Skin epidermis (tissue), 12 donors: ENCODE measurements around the gene CCDC40.

Experiments used
- H3K27ac ChIP-seq, 21 experiments: fragments of 200-600 bp; sonication (generic) in 11 of 21; one replicate each; pipeline ENCODE4 v1.5.0; 2020; ENCODE audit warnings: mild to moderate bottlenecking in 3 of 21, inconsistent platforms in 2 of 21, moderate library complexity in 2 of 21
- H3K4me3 ChIP-seq, 7 experiments: fragments of 200-600 bp; sonication (generic) in 2 of 7; one replicate each; pipeline ENCODE4 v1.5.0; 2020; ENCODE audit warnings: inconsistent platforms in 2 of 7, mild to moderate bottlenecking in 2 of 7, moderate library complexity in 1 of 7

CCDC40 gene

DNA sequence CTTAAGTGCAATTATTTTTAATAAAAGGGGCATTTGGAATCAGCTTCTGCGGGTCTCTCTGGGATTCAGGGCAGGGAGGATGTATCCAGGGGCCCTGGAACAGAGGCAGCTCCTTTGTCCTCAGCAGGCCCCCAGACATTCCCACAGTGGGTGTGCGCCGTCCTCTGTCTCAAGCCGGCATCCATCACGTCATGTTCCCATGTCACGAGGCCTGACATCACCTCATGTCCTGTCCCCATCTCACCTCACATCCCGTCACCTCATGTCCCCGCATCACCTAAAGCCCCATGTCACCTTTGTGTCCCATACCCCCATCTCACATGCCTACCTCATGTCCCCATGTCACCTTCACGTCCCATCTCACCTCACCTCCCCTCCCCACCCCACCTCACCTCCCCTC is 83.4 kb downstream of the CCDC40 start:
- Histone ChIP-seq H3K27ac (no peak overlapping the region), H3K4me3 (no peak overlapping the region)

DNA sequence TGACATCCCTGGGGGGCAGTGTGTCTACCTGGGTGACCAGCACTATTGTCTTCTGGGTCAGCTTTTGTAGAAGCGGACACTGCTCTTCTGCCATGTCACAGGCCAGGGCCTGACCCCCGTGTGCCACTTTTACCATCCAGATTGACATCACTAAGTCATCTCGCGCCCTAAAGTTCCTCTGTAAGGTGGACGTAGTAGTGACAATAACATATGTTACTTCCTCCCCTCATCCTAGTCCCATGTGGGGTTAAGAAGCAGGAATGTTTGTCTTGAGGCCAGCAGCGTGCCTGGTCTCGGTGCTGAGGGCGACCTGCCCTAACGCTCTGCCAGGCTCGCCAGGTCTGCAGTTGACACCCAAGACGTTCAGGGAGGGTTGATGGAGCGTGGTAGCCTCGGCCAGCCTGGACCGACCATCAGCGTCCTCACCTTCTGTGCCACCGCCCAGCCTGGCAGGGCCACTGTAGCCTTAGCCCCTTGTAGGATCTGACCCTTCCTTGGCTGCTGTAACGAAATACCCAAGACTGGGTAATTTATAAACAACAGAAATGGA is 85.7 kb downstream of the CCDC40 start:
- no peak overlapping the region for H3K27ac ChIP-seq
- no peak overlapping the region for H3K4me3 ChIP-seq

DNA sequence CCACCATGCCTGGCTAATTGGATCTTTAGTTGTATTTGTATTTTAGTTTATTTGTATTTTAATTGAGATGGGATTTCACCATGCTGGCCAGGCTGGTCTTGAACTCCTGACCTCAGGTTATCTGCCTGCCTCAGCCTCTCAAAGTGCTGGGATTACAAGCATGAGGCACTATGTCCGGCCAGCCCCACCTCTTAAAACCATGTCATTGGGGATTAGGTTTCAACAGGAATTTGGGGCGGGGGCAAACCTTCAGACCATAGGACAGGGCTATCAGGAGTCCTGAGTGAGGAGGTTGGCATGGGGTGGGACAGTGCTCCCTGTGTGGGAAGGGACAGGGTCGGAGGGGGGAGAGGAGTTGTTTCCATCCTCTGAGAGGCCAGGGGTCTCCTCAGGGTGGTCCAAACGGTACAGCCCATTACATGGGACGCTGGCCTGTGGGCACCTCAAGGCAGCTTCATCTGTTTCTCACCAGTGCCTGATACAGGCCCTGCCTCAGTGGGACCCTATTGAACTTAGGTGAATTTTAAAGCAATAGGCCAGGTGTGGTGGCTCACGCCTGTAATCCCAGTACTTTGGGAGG is 86.6 kb downstream of the CCDC40 start:
- H3K4me3 ChIP-seq, result no peak overlapping the region
- no peak overlapping the region for H3K27ac ChIP-seq

DNA sequence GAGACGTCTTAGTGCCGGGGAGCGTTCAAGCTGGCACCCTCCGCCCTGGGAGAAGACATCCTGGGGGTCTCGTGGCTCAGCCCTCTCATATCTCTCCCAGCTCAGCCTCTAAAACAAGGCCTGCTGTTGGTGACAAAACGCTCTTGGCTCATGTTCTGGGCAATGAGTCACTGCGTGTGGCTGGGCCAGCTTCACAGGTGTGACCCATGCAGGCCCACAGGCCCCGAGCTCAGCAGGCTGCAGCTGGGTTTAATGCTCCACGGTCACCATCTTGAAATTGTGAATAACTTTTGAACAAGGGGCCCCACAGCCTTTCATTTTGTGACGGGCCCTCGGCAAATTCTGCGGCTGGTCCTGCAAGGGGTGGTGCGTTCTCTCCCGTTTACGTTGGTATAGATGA is 87.3 kb downstream of the CCDC40 start:
- Histone ChIP-seq H3K4me3 (no peak overlapping the region), H3K27ac (no peak overlapping the region)

DNA sequence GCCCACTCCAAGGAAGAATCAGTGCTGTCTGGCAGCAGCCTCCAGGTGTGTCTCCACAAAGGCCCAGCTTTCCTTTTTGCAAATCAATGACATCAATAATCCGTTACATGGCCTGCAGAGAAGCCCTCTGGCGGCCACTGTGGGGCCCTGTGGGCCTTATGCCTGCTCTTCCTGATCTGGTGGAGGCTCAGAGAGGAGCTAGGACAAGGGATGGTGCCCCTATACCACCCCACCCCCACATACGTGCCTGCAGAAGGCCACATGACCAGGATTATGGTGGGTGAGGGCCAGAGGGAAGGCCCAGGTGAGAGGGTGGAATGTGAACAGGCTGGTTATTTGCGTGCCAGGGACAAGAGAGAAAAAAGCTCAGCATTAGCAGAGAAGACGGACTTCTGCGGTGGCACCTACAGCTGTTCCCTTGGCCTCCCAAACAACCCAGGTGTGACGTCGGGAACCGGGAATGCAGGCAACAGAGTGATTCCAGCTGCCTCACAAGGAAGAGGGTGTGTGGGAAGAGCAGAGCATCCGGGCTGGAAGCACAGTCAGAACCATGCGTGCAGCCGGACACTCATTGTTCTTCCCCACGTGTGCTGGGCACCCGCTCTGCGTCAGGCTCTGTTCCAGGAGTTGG is 88.0 kb downstream of the CCDC40 start:
- Histone ChIP-seq H3K4me3 (no peak overlapping the region), H3K27ac (no peak overlapping the region)

DNA sequence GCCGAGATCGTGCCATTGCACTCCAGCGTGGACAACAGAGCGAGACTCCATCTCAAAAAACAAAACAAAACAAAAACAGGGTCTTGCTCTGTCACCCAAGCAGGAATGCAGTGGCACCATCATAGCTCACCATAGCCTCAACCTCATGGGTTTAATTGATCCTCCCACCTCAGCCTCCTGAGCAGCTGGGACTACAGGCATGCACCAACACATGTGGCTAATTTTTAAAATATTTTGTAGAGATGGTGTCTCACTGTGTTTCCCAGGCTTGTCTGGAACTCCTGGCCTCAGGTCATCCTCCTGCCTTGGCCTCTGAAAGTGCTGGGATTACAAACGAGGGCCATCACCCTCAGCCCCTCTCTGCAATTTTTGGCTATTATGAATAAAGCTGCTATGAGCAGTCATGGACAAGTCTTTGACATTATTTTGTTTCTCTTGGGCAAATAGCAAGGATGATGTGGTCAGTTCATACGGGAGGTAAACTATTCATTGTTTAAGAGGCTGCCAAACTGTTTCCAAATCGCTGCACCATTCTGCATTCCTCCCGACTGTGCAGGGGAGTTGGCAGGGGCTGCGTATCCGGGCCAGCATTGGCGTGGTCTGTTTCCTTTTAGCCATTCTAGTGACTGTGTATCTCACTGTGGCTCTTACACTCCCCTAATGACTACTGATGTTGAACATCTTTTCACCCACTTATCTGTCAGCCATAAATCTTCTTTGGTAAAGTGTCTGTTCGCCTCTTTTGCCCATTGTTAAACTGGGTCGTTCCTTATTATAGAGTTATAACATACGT is 89.4 kb downstream of the CCDC40 start:
- Histone ChIP-seq H3K27ac (no peak overlapping the region), H3K4me3 (no peak overlapping the region)

DNA sequence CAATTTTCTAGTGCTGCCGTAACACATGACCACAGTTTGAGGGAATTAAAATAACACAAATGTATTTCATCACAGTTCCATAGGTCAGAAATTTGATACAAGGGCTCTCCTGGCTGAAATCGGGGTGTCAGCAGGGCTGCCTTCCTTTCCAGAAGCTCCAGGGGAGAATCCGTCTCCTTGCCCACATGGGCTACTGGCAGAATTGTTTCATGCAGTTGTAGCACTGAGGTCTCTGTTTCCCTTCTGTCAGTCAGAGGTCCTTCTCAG is 89.9 kb downstream of the CCDC40 start:
- H3K4me3 ChIP-seq, result no peak overlapping the region
- no peak overlapping the region for H3K27ac ChIP-seq

DNA sequence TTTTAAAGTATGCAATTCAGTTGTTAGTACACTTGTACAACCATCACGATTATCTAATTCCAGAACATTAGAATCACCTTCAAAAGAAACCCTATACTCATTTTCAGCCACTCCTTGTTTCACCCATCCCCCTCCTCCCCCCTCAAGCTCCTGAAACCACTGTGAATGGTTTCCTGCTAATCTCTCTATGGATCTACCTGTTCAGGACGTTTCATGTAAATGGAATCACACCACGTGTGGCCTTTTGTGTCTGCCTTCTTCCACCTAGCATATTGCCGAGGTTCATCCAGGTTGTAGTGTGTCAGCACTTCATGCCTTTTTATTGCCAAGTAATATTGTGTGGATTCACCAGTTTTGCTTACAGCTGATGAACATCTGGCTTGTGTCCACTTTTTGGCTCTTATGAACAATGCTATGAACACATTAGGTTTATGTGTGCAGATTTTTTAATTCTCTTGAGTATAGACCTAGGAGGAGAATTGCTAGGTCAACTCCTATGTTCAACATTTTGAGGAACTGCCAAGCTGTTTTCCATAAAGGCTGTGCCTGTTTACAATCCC is 92.6 kb downstream of the CCDC40 start:
- no peak overlapping the region for H3K27ac ChIP-seq
- H3K4me3 ChIP-seq, result no peak overlapping the region

DNA sequence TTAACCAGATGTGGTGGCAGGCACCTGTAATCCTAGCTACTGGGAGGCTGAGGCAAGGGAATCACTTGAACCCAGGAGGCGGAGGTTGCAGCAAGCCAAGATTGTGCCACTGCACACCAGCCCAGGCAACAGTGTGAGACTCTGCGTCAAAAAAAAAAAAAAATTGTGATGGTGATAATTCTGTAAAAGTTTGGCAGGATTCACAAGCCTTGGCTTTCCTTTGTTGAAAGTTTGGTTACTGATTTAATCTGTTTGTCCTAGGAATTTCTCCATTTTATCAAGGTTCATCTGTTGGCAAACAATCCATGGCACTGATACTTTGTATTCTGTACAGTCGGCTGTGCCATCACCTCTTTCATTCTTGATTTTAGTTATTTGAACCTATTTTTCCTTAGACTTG is 94.5 kb downstream of the CCDC40 start:
- H3K27ac ChIP-seq, result no peak overlapping the region
- H3K4me3 ChIP-seq, result no peak overlapping the region

DNA sequence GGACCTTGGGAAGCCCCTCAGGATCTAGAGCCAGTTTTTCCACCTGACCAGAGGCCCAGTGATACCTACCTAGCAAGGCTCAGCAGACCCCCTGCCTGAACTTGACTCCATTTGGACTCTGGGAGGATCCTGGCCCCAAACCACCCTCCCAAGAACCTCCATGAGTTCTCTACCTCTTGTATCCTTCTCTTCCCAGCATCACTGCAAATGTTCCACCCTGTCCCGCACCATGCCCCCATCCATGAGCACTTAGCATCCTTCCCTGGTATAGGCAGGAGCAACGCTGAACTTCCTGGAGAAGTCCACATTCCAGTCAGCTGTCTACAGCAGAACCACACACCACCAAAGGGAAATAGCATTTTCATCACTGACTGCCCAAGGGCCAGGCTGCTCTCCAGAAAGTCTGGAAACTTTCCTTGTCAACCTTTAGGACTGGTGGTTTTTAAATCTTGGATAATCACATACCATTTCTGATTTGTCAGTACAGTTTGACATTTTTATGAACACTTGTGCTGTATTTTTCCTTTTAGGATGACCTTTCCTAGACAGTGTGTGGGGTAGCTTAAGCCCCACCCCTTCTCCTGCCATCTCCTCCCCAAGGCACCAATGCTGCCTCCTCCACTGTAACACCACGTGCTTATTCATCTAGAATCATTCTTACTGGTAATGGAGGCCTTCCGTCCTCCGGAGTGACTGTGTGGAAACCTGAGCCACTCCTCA is 96.6 kb downstream of the CCDC40 start:
- no peak overlapping the region for H3K27ac ChIP-seq

DNA sequence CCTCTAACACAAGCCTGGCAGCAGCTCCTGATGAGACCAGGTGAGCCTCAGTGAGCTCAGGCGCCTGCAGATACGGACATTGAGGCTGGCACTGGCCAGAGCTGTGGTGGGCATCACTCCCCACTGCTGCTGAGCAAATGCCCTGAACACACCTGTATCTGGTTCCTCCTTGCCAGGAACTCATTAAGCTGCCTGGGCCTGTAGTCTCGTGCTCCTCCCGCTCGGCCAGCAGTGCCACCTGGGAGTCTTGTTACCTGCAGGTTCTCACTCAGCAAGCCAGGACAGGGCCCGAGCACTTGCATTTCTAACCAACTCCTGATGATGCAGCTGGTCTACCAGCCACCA is 97.2 kb downstream of the CCDC40 start:
- no peak overlapping the region for H3K27ac ChIP-seq
- no peak overlapping the region for H3K4me3 ChIP-seq

More for the DNA sequence above, 96.6 kb downstream of the CCDC40 start:
- H3K4me3 ChIP-seq, result no peak overlapping the region

DNA sequence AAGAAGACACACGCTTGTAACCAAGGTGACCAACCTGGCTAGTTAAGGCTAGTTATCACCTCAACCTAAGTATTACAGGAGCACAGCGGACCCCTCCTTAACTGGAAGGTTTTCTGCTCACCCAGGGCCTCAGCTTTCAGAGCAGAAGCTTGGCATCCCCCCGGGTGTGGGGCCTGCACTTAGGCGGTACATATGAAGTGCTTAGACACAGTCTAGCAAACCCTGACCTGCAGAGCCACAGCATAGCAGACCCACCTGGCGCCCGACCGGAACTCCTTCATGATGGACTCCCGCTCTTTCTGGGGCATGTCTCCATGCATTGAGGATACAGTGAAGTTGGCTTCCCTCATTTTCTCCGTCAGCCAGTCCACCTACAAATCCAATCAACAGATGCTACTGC is 100.7 kb downstream of the CCDC40 start:
- H3K4me3 ChIP-seq, result no peak overlapping the region

DNA sequence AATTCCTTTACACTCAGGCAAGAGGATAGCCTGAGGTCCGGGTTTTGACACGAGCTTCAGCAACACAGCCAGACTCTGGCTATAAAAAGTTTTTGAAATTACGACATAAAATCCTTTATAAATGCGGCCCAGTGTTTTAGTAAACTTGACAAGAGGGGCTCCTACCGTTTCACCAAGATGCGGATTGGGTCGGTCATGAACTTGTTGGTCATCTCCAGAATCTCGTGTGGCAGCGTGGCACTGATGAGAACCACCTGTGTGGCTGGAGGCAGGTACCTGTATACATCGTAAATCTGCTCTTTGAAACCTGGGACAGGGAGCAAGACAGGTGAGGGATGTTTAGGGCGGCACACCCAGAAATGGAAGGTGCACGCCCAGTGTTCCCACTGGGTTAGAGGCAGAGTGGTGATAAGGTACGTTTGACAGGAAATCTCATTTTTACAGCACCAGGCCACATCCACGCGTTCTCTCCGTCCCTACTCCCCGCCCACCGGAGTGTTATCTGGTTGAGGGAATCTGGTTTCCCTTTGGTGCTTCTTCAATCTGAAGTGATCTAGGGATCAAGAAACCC is 102.5 kb downstream of the CCDC40 start:
- H3K27ac ChIP-seq, result no peak overlapping the region
- no peak overlapping the region for H3K4me3 ChIP-seq

More for the DNA sequence above, 100.7 kb downstream of the CCDC40 start:
- no peak overlapping the region for H3K27ac ChIP-seq

DNA sequence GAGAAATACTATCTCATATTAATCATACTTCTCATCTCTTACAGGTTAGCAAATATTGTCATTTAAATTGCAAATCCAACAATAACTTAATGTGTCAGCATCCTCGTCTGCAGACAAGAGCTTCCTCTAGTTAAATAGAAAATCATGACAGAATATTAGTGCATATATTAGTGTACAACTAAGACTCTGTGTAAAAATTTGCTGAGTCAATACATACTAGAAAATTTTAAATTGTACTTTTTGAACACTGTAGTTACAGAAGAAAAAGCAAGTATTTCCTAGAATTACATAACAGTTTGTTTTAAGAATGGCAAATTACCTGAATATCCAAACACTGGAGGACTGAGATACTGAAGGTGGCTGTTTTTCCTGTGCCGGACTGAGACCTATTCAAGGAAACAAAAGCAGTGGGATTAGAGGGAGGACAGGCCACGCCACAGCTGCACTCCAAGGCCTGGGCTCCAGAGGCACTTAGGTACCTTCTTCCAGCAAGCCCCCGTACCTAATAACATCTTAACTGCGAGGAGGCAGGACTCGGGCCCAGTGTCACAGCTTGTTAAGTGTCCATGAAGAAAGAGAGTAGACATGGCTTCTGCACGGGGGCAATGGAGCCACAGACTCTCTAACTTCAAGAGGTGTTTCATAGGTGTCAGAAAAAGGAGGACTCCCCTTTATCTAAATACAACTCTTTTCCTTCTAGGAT is 105.2 kb downstream of the CCDC40 start:
- no peak overlapping the region for H3K27ac ChIP-seq
- no peak overlapping the region for H3K4me3 ChIP-seq

DNA sequence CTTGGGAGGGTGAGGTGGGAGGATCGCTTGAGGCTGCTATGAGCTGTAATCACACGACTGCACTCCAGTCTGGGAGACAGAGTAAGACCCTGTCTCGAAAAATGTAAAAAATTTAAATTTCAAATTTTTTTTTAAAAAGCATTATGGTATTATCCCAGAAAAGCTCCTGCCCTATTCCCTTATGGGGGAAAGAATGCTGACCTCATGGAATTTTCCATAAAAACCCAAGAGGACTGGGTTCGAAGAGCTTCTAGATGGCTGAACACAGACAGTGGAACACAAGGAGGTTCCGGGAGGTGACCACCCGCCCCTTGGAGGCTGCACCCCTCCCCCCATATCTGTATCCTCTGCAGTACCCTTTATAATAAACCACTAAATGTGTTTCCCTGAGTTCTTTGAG is 106.5 kb downstream of the CCDC40 start:
- H3K27ac ChIP-seq, result no peak overlapping the region
- H3K4me3 ChIP-seq, result no peak overlapping the region

DNA sequence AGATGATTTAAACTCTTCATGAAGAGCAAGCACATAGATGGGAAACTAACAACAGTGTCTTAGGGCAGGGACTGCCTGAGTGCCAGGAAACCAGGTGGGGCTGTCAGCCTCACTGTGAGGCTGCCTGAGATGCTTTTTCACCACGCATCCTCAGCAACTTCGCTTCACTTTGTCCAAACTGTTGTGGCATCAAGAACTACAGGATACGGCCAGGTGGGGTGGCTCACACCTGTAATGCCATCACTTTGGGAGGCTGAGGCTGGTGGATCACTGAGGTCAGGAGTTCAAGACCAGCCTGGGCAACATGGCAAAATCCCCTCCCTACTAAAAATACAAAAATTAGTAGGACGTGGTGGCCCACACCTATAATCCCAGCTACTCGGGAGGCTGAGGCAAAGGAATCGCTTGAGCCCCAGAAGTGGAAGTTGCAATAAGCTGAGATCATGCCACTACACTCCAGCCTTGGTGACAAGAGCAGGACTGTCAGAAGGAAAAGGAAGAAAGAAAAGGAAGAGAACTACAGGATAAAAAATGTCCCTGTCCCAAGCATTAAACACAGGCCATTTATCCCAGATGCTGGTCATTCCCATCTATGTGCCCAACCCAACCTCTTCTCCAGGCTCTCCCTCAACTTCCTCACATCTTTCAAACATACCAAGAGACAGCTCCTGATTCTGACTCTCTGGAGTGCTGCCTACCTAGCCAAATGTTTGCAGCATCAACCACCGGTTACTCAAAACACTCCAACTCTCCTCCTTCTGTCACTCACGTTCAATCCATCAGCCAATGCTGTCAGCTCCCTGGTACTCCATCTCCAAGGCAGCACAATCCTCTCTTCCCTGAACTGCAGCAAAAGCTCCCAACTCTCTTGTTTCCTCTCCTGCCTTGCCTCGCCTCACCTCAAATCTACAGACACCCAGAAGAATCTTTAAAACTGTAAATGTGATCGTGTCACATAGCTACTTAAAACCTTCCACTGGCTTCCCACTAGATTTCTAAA is 108.9 kb downstream of the CCDC40 start:
- Histone ChIP-seq H3K4me3 (peak overlapping the region; percentile 82 to 100 (median 94)), H3K27ac (peak overlapping the region in 12 of 21 experiments; percentile 10 to 99 (median 98))

DNA sequence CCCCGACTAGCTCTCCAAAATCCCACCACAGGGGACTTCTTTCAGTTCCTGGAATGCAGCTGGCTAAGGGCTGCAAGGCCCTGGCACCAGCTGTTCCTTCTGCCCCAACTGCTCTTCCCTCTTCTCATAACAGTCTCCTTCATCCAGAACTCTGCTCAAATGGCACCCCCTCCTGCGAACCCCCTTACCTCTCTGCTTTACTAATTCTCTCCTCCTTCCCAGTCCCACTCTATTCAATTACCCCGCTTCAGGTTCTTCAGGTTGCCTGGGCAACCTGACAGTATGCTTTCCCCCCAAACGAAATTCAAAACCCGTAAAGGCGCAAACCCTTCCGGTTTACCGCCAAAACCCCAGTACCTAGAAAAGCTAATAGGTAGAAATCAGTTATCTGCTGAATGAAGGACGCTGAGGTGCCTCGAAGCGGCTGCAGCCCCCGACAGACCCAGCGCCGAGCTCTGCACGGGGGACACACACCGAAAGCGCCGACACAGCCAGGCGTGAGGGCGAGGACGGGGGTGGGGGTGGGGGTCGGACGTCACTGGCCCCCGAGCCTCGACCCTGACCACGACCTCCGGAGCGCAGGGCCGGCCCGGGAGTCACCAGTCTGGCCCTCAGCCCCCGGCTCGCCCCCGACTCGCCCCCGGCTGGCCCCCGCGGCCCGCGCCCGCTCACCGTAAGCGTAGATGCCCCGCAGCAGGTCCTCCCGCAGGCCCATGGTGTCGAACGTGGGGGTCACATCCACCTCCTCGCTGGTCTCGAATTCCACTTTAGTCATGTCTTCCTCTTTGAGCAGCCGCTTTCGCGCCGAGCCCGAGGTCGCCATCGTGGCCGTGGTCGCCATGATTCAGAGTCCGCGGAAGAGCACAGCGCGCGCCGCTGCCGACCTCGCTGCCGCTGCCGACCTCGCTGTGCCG is 109.9 kb downstream of the CCDC40 start:
- peak overlapping the region; percentile 64 to 99 (median 97) for H3K27ac ChIP-seq
- H3K4me3 ChIP-seq, result peak overlapping the region; percentile 82 to 100 (median 94)
